Mucosa of stomach (tissue), 1 donor: ENCODE results near the gene POU6F2.

Experiments used
- H3K27me3 ChIP-seq: one replicate; pipeline ENCODE4 v1.7.0; 2013; ENCODE audit warnings: mild to moderate bottlenecking, low read length; ENCODE audit not compliant: control insufficient read depth, insufficient read depth
- H3K36me3 ChIP-seq: one replicate; pipeline ENCODE4 v1.7.0; 2013; ENCODE audit warnings: low read length; ENCODE audit not compliant: control insufficient read depth, insufficient read depth
- H3K4me1 ChIP-seq: one replicate; pipeline ENCODE4 v1.7.0; 2013; ENCODE audit warnings: mild to moderate bottlenecking, low read length; ENCODE audit not compliant: control insufficient read depth, insufficient read depth
- H3K4me3 ChIP-seq: one replicate; pipeline ENCODE4 v1.7.0; 2013; ENCODE audit warnings: low read length
- H3K9ac ChIP-seq: one replicate; pipeline ENCODE4 v1.7.0; 2013; ENCODE audit warnings: mild to moderate bottlenecking, low read length, moderate library complexity
- H3K9me3 ChIP-seq: one replicate; pipeline ENCODE4 v1.7.0; 2013; ENCODE audit warnings: mild to moderate bottlenecking, low read length, moderate library complexity; ENCODE audit not compliant: control insufficient read depth
- donor health status: Pancreatic carcinoma.

POU6F2 gene

GRCh38 chr7:39272691-39273090 lies 295.0 kb downstream of the POU6F2 start:
- Histone ChIP-seq H3K4me3 (no peak overlapping the region), H3K4me1 (no peaks in the 10 kb centered on the region), H3K36me3 (no peaks in the 10 kb centered on the region), H3K9ac (no peak overlapping the region), H3K27me3 (no peaks in the 10 kb centered on the region), H3K9me3 (no peaks in the 10 kb centered on the region)

DNA sequence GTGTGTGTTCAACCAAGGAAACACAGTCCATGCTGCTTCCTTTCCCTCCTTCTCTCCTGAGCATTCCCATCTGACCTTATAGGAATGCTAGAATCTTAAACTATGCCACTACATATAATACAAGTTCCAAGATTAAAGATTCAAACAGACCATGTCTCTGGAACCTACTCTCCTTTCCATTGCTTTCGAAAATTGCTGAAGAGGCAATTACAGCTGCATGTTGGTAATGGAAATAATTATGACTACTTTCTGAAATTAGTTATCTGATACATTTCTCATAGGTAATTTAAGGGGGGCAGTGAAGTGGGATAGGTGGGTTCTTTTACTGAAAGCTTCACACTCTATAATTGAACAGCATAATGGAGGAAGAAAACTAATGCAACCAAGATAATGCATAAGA lies 302.6 kb downstream of the POU6F2 start:
- Histone ChIP-seq H3K4me3 (no peak overlapping the region), H3K27me3 (no peaks in the 10 kb centered on the region), H3K9ac (no peak overlapping the region), H3K9me3 (no peaks in the 10 kb centered on the region), H3K4me1 (no peaks in the 10 kb centered on the region), H3K36me3 (no peaks in the 10 kb centered on the region)

GRCh38 chr7:39285256-39285655 lies 307.5 kb downstream of the POU6F2 start:
- Histone ChIP-seq H3K27me3 (no peaks in the 10 kb centered on the region), H3K9ac (no peak overlapping the region), H3K36me3 (no peaks in the 10 kb centered on the region), H3K4me3 (no peak overlapping the region), H3K9me3 (no peaks in the 10 kb centered on the region), H3K4me1 (no peaks in the 10 kb centered on the region)

DNA sequence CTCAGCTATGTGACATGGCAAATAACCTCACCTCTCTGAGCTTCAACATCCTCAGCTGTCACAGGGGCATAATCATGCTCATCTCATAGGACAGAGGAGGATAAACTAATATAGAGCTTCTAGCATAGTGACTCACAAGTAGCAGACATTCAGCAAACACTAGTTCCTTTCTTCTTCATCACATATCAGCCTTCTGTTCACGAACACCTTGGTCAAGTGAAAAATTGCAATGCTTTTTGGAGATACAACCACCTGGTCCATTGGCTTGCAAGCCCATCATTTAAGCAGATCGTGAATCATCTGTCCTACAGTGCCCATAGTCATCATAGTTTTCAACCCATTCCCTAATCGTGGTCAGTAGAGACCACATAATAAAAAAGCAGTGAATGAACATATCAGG lies 310.6 kb downstream of the POU6F2 start:
- Histone ChIP-seq H3K9ac (no peak overlapping the region), H3K4me3 (no peak overlapping the region), H3K36me3 (no peaks in the 10 kb centered on the region), H3K4me1 (no peaks in the 10 kb centered on the region), H3K27me3 (no peaks in the 10 kb centered on the region), H3K9me3 (no peaks in the 10 kb centered on the region)

GRCh38 chr7:39291628-39292410 lies 314.1 kb downstream of the POU6F2 start:
- no peaks in the 10 kb centered on the region for H3K9me3 ChIP-seq
- no peak overlapping the region for H3K4me3 ChIP-seq
- H3K27me3 ChIP-seq, result no peaks in the 10 kb centered on the region
- H3K4me1 ChIP-seq, result no peaks in the 10 kb centered on the region
- no peak overlapping the region for H3K9ac ChIP-seq
- no peaks in the 10 kb centered on the region for H3K36me3 ChIP-seq

GRCh38 chr7:39293056-39293823 lies 315.5 kb downstream of the POU6F2 start:
- Histone ChIP-seq H3K4me3 (no peak overlapping the region), H3K4me1 (no peaks in the 10 kb centered on the region), H3K9ac (no peak overlapping the region), H3K9me3 (no peaks in the 10 kb centered on the region), H3K27me3 (no peaks in the 10 kb centered on the region), H3K36me3 (no peaks in the 10 kb centered on the region)

GRCh38 chr7:39294022-39294421 lies 316.3 kb downstream of the POU6F2 start:
- Histone ChIP-seq H3K4me3 (no peak overlapping the region), H3K36me3 (no peaks in the 10 kb centered on the region), H3K9ac (no peak overlapping the region), H3K27me3 (no peaks in the 10 kb centered on the region), H3K4me1 (no peaks in the 10 kb centered on the region), H3K9me3 (no peaks in the 10 kb centered on the region)

DNA sequence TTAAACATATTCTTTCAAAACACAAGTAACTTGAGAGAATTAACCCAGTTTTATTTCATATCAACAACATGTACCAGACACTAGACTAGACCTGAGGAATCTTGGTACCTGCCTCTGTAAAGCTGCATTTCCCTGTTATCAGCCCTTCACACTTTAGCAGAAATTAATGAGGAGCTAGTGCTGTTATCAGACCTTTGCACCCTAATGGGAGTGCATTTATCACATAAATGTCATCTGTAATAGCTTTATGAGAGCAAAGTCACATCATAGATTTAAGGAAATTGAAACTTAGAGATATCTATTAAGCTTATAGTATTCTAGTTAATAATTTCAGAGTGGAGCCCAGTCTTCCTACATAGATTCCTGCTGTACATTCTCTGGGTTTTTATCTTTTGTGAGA lies 318.1 kb downstream of the POU6F2 start:
- Histone ChIP-seq H3K4me1 (no peaks in the 10 kb centered on the region), H3K9ac (no peak overlapping the region), H3K36me3 (no peaks in the 10 kb centered on the region), H3K9me3 (no peaks in the 10 kb centered on the region), H3K4me3 (no peak overlapping the region), H3K27me3 (no peaks in the 10 kb centered on the region)

DNA sequence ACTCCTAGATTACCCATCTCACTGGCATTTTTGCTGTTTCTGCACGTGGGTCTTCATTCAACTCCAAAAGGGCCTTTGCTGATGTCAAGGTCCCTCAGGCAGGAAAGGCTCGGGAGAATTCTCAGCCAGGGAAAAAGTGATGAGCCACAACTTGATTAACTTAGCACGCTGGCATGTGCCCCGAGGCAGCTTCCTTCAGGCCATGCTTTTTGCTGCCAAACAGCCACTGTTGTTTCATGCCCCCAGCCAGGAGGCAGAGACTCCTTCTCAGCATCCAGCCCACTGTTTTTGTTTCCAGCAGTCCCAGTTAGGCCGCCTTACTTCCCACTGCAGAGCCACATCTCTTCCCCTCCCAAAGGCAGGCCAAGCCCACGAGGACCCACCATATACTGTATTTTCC lies 322.0 kb downstream of the POU6F2 start:
- Histone ChIP-seq H3K9ac (no peak overlapping the region), H3K27me3 (no peaks in the 10 kb centered on the region), H3K4me3 (no peak overlapping the region), H3K4me1 (no peaks in the 10 kb centered on the region), H3K36me3 (no peaks in the 10 kb centered on the region), H3K9me3 (no peaks in the 10 kb centered on the region)

GRCh38 chr7:39300276-39300675 lies 322.6 kb downstream of the POU6F2 start:
- Histone ChIP-seq H3K36me3 (no peaks in the 10 kb centered on the region), H3K9me3 (no peaks in the 10 kb centered on the region), H3K4me1 (no peaks in the 10 kb centered on the region), H3K9ac (no peak overlapping the region), H3K4me3 (no peak overlapping the region), H3K27me3 (no peaks in the 10 kb centered on the region)

DNA sequence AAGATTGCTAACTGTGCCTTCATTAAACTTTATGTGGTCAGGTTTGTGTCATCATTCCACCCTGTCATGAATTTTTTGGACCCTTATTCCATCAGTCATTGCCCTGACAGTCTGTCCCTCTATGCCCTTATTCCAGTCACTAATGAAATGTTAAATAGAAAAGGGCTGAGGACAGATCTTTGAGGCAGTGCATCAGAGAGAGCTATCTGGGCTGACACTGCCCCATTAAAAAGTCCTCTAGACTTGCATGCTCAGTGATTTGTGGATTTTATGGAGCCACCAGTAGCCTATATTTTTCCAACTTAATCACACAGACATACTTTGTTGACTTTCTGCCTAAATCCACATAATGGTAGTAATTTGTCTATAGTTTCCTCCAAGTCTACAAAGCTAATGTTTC lies 323.8 kb downstream of the POU6F2 start:
- no peaks in the 10 kb centered on the region for H3K36me3 ChIP-seq

DNA sequence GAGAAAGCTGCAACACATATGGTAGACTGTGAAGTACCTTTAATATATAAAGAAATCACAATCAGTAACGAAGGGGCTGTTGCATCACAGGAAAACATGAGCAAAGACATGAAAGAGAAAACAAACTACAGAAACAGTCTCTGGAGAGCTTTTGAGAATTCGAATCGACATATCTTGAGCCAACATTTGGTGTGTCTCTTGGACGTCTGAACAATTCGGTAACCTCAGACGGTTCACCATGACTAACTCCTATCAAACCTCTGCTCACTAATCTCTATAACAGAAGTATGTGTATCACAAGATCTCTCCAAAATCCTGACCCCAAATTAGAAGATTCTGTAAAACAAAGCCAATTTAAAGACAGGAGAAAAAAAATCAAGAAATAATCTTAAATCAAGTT lies 326.5 kb downstream of the POU6F2 start:
- no peaks in the 10 kb centered on the region for H3K27me3 ChIP-seq
- H3K36me3 ChIP-seq, result no peaks in the 10 kb centered on the region
- H3K9ac ChIP-seq, result no peak overlapping the region
- no peak overlapping the region for H3K4me3 ChIP-seq
- H3K9me3 ChIP-seq, result no peaks in the 10 kb centered on the region
- no peaks in the 10 kb centered on the region for H3K4me1 ChIP-seq

More for the DNA sequence above, 323.8 kb downstream of the POU6F2 start:
- Histone ChIP-seq H3K27me3 (no peaks in the 10 kb centered on the region), H3K4me1 (no peaks in the 10 kb centered on the region), H3K4me3 (no peak overlapping the region), H3K9ac (no peak overlapping the region), H3K9me3 (no peaks in the 10 kb centered on the region)
